GM10847 (cell line): ENCODE results near the gene DLGAP1.

ENCODE experiments used
- POLR2A ChIP-seq: IDR thresholded peaks from 2 replicates; pipeline ENCODE4 v1.6.1; 2011; ENCODE audit not compliant: insufficient read length; ENCODE audit errors: extremely low read depth

DLGAP1 gene

DNA sequence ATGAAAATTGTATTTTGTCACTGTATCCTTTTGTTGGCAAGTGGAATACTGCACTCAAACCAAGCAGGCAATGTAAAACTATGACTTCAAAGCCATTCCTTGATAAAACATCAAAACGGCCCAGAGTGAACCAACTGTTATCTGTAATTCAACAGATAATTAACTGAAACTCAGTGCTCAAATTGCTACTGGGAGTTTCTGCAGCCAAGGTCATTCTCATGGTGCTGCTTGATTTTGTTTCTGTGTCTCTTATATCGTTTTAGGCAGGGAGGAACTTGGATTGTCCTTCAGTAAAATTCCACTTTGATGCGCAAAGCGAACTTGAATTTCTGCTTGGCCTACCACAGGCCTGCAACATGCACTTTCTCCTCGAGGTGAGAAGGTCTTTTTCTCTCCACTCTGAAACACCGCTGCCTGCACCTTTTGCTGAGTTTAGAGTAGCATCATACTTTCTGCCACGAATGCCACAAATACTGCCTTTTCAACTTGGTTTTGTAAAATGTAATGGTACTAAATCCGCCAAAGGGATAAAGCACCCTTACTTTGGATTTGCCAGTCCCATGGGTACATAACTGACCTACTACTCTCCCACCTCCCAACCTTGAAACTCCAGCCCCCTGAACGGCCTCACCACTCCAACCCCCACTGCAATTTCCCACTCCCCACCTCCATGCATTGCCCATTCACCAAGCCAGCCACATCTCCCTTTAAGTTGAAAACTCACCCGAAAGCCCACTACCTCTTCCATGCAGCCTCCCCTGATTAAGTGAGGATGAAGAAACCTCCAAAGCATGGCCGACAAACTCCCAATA is 800.5 kb downstream of the DLGAP1 start:
- no peak for TF ChIP-seq POLR2A

DNA sequence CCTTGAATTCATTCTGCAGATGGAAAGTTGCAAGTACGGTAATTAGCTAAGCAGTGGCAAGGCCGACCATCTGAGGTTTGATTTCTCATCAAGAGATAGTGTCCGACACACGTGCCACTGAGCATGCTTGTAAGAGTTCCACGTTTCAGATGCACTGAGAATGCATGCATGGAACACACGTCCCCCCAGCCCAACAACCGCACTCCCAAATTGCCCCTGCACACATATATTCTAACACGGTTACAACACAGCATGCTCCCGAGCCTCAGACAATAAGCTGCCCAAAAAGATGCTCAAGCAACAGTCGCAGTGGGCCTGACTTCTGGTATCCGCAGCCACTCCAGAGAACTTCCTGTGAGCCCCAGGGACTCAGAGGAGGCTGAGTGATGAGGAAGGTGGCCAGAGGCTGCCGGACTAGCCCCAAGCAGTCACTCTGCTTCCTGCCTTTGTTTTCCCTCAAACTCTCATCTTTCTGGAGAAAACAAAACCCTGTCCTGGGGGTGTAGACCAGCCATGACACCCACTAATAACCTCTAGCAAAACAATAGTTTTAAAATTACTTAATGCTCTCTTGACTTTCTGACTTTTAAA is 801.2 kb downstream of the DLGAP1 start:
- TF ChIP-seq POLR2A: no peak

- TF ChIP-seq POLR2A: no peak
Observed at GRCh38 chr18:3653263-3653850, 801.8 kb downstream of the DLGAP1 start.

- no peak for TF ChIP-seq POLR2A
Observed at GRCh38 chr18:3652380-3653262, 802.5 kb downstream of the DLGAP1 start.

DNA sequence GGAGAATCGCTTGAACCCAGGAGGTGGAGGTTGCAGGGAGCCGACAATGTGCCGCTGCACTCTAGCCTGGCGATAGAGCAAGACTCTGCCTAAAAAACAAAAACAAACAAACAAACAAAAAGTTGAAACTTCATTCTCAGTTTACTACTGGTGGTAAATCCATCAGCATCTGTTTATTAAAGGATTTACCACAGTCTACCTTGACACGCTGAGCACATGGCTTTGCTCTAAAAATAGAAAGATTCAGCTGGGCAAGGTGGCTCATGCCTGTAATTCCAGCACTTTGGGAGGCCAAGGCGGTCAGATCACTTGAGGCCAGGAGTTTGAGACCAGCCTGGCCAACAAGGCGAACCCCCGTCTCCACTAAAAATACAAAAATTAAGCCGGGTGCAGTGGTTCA is 803.8 kb downstream of the DLGAP1 start:
- no peak for TF ChIP-seq POLR2A

- no peak for TF ChIP-seq POLR2A
Observed at GRCh38 chr18:3649633-3650426, 805.3 kb downstream of the DLGAP1 start.

DNA sequence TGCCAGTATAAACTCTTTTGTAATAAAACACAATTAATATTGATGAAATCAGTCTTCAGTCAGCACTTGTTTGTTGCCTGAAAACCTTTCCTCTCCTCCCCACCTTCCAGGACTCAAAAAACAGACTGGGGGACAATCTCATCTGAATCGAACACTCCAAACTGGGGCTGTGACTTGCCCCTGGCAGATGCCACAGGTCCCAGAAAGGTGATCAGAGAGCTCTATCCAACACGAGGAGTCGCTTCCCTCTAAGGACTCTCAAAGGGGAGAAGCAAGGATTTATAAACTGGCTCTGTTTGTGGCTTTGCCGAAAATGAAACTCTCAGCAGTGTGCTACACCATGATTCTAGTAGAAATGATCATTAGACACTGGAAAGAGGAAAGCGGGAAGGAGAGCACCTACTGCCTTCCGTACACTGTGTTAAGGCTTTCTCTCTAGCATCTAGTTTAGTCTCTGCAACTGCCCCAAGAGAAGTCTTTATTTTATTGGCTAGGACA is 805.9 kb downstream of the DLGAP1 start:
- no peak for TF ChIP-seq POLR2A

DNA sequence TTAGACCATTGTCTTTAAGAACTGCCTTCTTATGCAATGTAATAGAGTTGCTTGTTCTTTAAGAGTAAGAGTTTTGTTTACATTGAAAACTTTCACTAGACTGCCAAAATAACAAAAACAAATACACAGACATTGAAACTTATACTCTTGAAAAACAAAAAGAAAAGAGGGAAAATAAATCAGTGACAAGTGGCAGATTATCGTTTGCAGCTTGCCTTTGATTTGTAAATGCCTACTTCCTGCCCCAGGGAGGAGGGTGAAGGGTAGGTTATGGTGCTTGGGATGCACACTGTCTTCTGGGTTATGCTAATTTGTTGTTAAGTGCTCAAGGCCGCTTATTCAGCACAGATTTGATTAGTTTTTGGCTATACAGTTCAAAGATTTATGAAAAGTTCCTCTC is 806.5 kb downstream of the DLGAP1 start:
- no peak for TF ChIP-seq POLR2A

DNA sequence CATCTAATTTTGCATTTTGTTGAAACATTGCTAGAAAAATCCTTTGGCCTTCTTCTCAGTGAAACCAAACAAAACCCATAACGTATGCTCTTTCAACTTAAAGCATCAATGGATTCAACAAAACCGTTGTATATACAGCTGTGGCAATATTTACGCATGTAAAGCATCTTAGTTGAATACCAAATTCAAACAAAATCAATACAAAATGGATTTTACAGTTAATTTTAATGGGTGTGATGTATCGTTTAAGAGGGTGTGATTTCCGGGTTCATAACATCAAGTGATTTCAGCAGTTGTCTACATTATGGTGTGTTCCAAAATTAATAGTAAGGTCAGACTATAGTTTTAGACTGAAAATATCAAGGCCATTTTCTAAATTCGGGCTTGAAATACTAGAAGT is 806.9 kb downstream of the DLGAP1 start:
- no peak for TF ChIP-seq POLR2A

- TF ChIP-seq POLR2A: no peak
Observed at GRCh38 chr18:3647636-3648035, 807.5 kb downstream of the DLGAP1 start.

DNA sequence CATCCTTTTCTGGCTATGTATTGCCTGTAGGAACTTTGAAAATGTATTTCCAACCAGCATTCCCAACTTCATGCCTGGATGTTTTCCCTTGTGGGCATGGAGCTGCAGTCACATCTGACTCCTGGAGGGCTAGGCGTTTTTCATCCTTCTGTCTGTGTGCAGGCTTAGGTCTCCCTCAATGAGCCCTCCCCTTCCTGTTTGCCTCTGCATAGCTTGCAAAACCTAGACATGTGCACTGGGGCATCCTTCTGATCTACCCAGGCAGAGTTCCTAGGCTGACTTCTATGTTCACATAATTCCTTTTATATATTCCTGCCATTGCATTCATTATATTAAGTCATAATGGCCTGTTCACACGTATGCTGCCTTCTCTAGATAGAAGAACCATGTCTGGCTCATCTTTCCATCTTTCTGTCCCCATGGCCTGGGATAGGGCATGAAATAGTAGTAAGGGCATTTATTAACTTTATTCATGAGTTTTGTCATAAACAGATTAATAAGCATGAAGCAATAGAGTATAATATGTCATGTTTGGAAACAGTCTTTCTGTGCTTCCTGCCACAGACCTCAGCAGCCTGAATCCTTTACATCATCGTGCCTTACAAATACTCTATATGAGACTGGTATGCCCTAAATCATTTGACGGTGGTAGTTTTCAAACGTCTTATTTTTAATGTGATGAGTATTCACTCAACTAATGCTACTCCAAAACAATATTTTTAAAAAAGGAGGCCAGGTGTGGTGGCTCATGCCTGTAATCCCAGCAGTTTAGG is 809.5 kb downstream of the DLGAP1 start:
- TF ChIP-seq POLR2A: no peak

GRCh38 chr18:3634250-3634939 is 820.7 kb downstream of the DLGAP1 start:
- TF ChIP-seq POLR2A: no peak

DNA sequence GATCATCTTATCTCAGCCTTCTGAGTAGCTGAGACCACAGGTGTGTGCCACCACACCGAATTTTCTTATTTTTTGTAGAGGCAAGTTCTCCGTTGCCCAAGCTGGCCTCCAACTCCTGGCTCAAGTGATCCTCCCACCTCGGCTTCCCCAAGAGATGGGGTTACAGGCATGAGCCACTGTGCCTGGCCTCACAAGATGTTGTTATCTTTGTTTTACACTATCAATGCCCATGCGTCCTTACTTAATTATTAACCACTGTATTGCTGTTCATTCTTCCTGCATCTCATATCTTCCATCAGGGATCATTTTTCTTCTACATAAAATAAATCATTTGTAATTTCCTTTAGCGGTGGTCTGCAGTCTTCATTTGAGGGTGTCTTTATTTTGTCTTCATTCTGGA is 823.2 kb downstream of the DLGAP1 start:
- TF ChIP-seq POLR2A: no peak

DNA sequence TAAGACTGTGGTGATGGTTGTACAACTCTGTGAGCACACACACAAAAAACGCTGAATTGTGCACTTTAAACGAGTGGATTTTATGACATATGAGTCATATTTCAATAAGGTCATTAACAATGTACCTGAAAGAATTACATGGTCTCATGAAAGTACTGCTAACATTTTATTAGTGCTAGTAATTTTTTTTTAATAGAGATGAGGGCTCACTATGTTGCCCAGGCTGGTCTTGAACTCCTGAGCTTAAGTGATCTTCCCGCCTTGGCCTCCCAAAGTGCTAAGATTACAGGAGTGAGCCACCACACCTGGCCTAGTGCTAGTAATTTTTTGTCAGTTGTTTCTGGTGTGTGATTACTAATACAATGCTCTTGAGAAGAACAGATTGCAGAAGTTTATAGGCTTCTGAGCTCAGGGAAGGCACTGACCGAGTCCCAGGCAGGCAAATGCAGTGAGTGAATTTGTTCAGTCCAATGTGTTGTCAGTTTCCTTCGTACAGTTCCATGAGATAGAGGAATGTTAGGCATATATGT is 828.1 kb downstream of the DLGAP1 start:
- TF ChIP-seq POLR2A: no peak
